HFFc6 (cell line): Measurements from ENCODE around the gene CALML5. TPM values are rescaled to one million over a fixed set of nuclear protein-coding genes. Genes with fewer than 3 reads are reported as not detected.

Experiments
- DNase-seq: peaks from one replicate; pipeline ENCODE4 v3.0.0-alpha.2; 2018
- H3K27ac Mint-ChIP-seq: 2 replicates; pipeline ENCODE4 v1.8.0; 2020; ENCODE audit warnings: mild to moderate bottlenecking, mixed read lengths
- H3K27me3 Mint-ChIP-seq: 2 replicates; pipeline ENCODE4 v1.8.0; 2021; ENCODE audit warnings: mild to moderate bottlenecking, moderate library complexity, mixed read lengths; ENCODE audit not compliant: insufficient read depth
- H3K36me3 Mint-ChIP-seq: 2 replicates; pipeline ENCODE4 v1.8.0; 2021; ENCODE audit warnings: low read depth, mixed read lengths
- H3K4me1 Mint-ChIP-seq: 2 replicates; pipeline ENCODE4 v1.8.0; 2020; ENCODE audit warnings: low read depth, mixed read lengths
- H3K4me3 Mint-ChIP-seq: 2 replicates; pipeline ENCODE4 v1.8.0; 2020; ENCODE audit warnings: mild to moderate bottlenecking, moderate library complexity, mixed read lengths
- H3K9me3 Mint-ChIP-seq: 2 replicates; pipeline ENCODE4 v1.8.0; 2020; ENCODE audit warnings: mild to moderate bottlenecking, mixed read lengths
- total RNA-seq, 6 experiments: library from RNA; stranded (reverse); fragmentation: NEBNext Ultra II Directional; extraction: Animal tissue kit (Norgen Biotek cat#: 25700); gene quantifications; 2 replicates in 1 of 6; 3 replicates in 5 of 6; pipeline ENCODE4 v1.2.3, GENCODE V29; 2021
- TF ChIP-seq, protein P1 (sequence below): fragments of 200-600 bp; sonication (generic); IDR thresholded peaks from 2 replicates; pipeline ENCODE4 v1.5.0; 2021; ENCODE audit warnings: antibody characterized with exemption, mild to moderate bottlenecking

The CALML5 gene
- total RNA-seq, 6 experiments from 2014 or later = not detected

DNA sequence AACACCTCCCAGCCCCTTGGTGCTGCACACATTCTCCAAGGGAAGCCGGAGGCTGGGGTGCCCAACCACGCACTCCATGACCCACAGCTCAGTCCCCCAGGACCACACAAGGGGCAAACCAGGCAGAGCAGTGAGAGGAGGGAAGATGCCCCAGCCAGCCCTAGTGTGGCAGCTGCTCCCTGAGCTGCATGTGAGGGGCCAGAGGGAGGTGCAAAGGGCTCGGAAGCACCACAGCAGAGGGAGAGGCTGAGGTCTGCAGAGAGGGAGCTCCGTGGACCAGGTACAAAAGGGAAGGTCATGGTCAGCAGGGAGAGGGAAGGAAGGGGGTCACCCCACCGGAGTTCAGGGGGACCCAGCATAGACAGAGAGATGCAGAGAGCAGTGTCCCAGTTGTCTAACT lies 1.5 kb upstream of the CALML5 start:
- TF ChIP-seq, protein P1, sequence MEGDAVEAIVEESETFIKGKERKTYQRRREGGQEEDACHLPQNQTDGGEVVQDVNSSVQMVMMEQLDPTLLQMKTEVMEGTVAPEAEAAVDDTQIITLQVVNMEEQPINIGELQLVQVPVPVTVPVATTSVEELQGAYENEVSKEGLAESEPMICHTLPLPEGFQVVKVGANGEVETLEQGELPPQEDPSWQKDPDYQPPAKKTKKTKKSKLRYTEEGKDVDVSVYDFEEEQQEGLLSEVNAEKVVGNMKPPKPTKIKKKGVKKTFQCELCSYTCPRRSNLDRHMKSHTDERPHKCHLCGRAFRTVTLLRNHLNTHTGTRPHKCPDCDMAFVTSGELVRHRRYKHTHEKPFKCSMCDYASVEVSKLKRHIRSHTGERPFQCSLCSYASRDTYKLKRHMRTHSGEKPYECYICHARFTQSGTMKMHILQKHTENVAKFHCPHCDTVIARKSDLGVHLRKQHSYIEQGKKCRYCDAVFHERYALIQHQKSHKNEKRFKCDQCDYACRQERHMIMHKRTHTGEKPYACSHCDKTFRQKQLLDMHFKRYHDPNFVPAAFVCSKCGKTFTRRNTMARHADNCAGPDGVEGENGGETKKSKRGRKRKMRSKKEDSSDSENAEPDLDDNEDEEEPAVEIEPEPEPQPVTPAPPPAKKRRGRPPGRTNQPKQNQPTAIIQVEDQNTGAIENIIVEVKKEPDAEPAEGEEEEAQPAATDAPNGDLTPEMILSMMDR = no peak
- no peak for DNase-seq
- Mint-ChIP-seq H3K27me3 (peaks cover 33% of the 10 kb centered on the region), H3K9me3 (no peaks in the 10 kb centered on the region), H3K27ac (no peak overlapping the region), H3K4me3 (no peak overlapping the region), H3K36me3 (no peaks in the 10 kb centered on the region), H3K4me1 (no peaks in the 10 kb centered on the region)

DNA sequence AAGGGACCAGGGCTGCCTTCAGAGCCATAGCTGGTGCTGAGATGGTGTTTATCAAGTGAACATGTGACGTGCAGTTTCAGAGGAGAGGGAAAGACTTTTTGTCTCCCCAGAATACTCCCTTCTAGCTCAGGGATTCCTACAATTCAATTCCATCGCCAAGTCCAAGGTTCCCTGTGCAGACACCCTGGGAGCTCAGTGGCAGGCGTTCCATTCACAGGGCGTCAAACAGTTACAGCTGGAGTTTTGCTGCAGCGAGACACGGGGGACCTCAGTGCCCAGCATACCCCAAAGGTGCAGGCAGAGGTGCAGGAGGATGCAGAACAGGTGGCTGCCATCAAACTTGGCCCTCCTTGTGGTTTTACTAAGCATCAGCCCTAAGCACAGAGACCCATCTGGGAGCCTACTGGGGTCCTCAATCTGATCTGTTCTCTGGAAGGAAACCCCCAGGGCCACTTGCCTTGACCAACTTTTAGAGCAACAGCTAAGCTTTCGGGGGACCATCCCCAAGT lies 846 bp upstream of the CALML5 start:
- no peaks in the 10 kb centered on the region for H3K9me3 Mint-ChIP-seq
- no peak overlapping the region for H3K27ac Mint-ChIP-seq
- no peaks in the 10 kb centered on the region for H3K4me1 Mint-ChIP-seq
- no peak overlapping the region for H3K4me3 Mint-ChIP-seq
- no peak for DNase-seq
- H3K36me3 Mint-ChIP-seq = no peaks in the 10 kb centered on the region
- TF ChIP-seq, protein P1 = no peak
- peaks cover 31% of the 10 kb centered on the region for H3K27me3 Mint-ChIP-seq

DNA sequence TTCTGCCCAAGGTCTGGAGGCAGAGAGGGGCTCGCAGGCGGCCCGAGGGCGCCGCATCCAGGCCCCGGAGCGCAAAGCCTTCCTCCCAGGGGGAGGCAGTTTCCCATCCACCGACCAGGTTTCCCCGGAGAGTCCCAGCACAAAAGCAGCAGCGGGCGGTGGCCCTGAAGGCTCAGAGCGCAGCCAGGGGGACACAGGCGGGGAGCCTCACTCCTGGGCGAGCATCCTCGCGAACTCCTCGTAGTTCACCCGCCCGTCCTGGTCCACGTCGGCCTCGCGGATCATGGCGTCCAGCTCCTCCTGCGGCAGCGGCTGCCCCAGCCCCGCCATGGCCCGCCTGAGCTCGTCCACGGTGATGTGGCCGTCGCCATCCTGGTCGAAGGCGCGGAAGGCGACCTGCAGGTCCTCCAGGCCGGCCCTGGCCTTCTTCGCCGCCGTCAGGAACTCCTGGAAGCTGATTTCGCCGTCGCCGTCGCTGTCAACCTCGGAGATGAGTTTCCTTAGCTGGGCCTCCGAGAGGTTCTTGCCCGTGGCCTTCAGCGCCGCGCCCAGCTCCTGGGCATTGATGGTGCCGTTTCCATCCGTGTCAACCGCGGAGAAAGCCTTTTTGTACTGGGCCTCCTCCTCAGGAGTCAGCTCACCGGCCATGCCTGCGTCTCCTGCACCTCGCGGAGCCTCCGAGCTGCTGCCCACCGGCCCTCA lies 428 bp downstream of the CALML5 start:
- TF ChIP-seq, protein P1 = no peak
- no peak overlapping the region for H3K27ac Mint-ChIP-seq
- peaks cover 29% of the 10 kb centered on the region for H3K27me3 Mint-ChIP-seq
- no peak overlapping the region for H3K4me3 Mint-ChIP-seq
- no peaks in the 10 kb centered on the region for H3K4me1 Mint-ChIP-seq
- DNase-seq = no peak
- no peaks in the 10 kb centered on the region for H3K9me3 Mint-ChIP-seq
- no peaks in the 10 kb centered on the region for H3K36me3 Mint-ChIP-seq

DNA sequence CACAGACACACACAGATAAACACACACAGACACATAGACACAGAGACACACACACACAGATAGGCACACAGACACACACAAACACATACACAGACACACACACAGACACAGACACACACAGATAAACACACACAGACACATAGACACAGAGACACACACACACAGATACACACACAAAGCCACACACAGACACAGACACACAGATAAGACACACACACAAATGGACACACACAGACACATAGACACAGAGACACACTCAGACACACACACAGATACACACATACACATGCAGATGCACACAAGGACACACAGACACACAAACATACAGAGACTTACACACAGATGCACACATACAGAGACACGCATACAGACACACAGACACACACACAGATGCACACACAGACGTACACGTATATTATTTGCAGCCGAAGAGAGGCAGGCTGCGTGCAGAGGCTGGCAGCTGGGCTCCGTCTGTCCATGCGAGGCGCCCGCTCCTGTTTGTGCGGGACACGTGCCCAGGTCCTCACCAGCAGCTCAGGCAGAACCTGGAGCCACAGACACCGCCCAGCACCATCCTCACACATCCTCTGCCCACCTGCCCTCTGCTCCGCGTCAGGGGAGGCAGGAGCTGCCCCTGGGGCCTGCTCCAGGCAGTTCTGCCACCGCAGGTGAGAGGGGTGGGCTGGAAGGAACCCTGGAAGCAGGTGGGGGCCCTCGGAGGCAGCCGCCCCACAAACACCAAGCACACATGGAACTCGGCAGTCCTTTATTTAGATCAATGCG lies 1.2 kb downstream of the CALML5 start:
- Mint-ChIP-seq H3K27ac (no peak overlapping the region), H3K4me1 (no peaks in the 10 kb centered on the region), H3K36me3 (no peaks in the 10 kb centered on the region), H3K27me3 (peaks cover 29% of the 10 kb centered on the region), H3K4me3 (no peak overlapping the region), H3K9me3 (no peaks in the 10 kb centered on the region)
- TF ChIP-seq, protein P1 = no peak
- no peak for DNase-seq

DNA sequence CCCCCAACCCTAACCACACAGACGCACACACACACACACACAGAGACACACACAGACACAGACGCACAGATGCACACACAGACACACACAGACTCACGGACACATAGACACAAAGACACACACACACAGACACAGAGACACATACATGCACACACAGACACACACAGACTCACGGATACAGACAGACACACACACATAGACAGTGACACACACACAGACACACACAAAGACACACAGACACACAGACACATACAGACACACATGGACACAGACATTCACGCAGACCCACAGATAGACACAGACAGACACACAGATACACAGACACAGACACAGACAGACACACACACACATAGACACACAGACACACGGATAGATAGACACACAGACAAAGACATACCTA lies 2.1 kb downstream of the CALML5 start:
- no peak overlapping the region for H3K27ac Mint-ChIP-seq
- peaks cover 6% of the 10 kb centered on the region; the same call in 1 of the 2 replicates for H3K36me3 Mint-ChIP-seq
- H3K4me1 Mint-ChIP-seq = no peaks in the 10 kb centered on the region
- peaks cover 7% of the 10 kb centered on the region for H3K9me3 Mint-ChIP-seq
- H3K4me3 Mint-ChIP-seq = no peak overlapping the region
- TF ChIP-seq, protein P1 = no peak
- DNase-seq = no peak
- H3K27me3 Mint-ChIP-seq = peaks cover 27% of the 10 kb centered on the region
